ENCODE measurements around the gene SREK1IP1. TPM values are rescaled to one million over a fixed set of nuclear protein-coding genes. Genes with fewer than 3 reads are reported as not detected.
A peak's percentile ranks its signal among the peaks of the same experiment; 100 is the strongest.

Gene SREK1IP1
- total RNA-seq: 7.9 and 8.1 TPM in 2 replicates

- TF ChIP-seq CTCF (IDR thresholded peaks at IDR 0.05; ENCODE audit: insufficient read depth, low read length, poor library complexity, severe bottlenecking): peak; percentile 11
- H3K27me3 ChIP-seq (ENCODE audit: control insufficient read depth, insufficient read depth, low read length): no peaks in the 10 kb centered on the region
- DNase-seq (ENCODE audit: low read depth): peak; percentile 70
These were observed at the start of gene SREK1IP1, which contains the start of gene CWC27 for GRCh38 chr5:64768358-64769312. Gene SREK1IP1 (minus strand): TSS chr5:64768691. CDS start chr5:64768517, 174 bp downstream. Gene CWC27 (plus strand): TSS chr5:64768930. CDS start chr5:64769147, 217 bp downstream.

GRCh38 chr5:64818245-64818644 is 49.8 kb upstream of the SREK1IP1 start:
- no peak for DNase-seq (ENCODE audit: low read depth)
- Histone ChIP-seq H3K4me3 (ENCODE audit: low read depth, low read length) (no peak overlapping the region), H3K36me3 (ENCODE audit: control insufficient read depth, insufficient read depth, low read length) (no peaks in the 10 kb centered on the region), H3K27me3 (ENCODE audit: control insufficient read depth, insufficient read depth, low read length) (no peaks in the 10 kb centered on the region)
- no peak for TF ChIP-seq CTCF (IDR thresholded peaks at IDR 0.05; ENCODE audit: insufficient read depth, low read length, poor library complexity, severe bottlenecking)

More at GRCh38 chr5:64768358-64769312, at the start of gene SREK1IP1, which contains the start of gene CWC27:
- Histone ChIP-seq H3K4me3 (ENCODE audit: low read depth, low read length) (peak within 1 kb of the TSS; percentile 83), H3K36me3 (ENCODE audit: control insufficient read depth, insufficient read depth, low read length) (peaks cover 2% of the 10 kb centered on the region)

- no peaks in the 10 kb centered on the region for H3K27me3 ChIP-seq (ENCODE audit: control insufficient read depth, insufficient read depth, low read length)
- no peak overlapping the region for H3K4me3 ChIP-seq (ENCODE audit: low read depth, low read length)
- DNase-seq (ENCODE audit: low read depth): no peak
- TF ChIP-seq CTCF (IDR thresholded peaks at IDR 0.05; ENCODE audit: insufficient read depth, low read length, poor library complexity, severe bottlenecking): no peak
- H3K36me3 ChIP-seq (ENCODE audit: control insufficient read depth, insufficient read depth, low read length): no peaks in the 10 kb centered on the region
These were observed 45.6 kb upstream of the SREK1IP1 start for GRCh38 chr5:64814073-64814472.

GRCh38 chr5:64811050-64811640 is 42.7 kb upstream of the SREK1IP1 start:
- peak; percentile 14 for DNase-seq (ENCODE audit: low read depth)
- Histone ChIP-seq H3K27me3 (ENCODE audit: control insufficient read depth, insufficient read depth, low read length) (no peaks in the 10 kb centered on the region), H3K36me3 (ENCODE audit: control insufficient read depth, insufficient read depth, low read length) (no peaks in the 10 kb centered on the region), H3K4me3 (ENCODE audit: low read depth, low read length) (no peak overlapping the region)
- TF ChIP-seq CTCF (IDR thresholded peaks at IDR 0.05; ENCODE audit: insufficient read depth, low read length, poor library complexity, severe bottlenecking): peak; percentile 56

GRCh38 chr5:64807520-64807919 is 39.0 kb upstream of the SREK1IP1 start:
- DNase-seq (ENCODE audit: low read depth): no peak
- no peak overlapping the region for H3K4me3 ChIP-seq (ENCODE audit: low read depth, low read length)
- no peak for TF ChIP-seq CTCF (IDR thresholded peaks at IDR 0.05; ENCODE audit: insufficient read depth, low read length, poor library complexity, severe bottlenecking)
- H3K36me3 ChIP-seq (ENCODE audit: control insufficient read depth, insufficient read depth, low read length): no peaks in the 10 kb centered on the region
- H3K27me3 ChIP-seq (ENCODE audit: control insufficient read depth, insufficient read depth, low read length): no peaks in the 10 kb centered on the region
